ENCODE data around the gene GATB. TPM values are rescaled to one million over a fixed set of nuclear protein-coding genes. Genes with fewer than 3 reads are reported as not detected.

The GATB gene
- total and polyA plus RNA-seq, 2 of the 4 experiments (the other 2 are of a cell fraction): 18.7 to 20.3 TPM

DNA sequence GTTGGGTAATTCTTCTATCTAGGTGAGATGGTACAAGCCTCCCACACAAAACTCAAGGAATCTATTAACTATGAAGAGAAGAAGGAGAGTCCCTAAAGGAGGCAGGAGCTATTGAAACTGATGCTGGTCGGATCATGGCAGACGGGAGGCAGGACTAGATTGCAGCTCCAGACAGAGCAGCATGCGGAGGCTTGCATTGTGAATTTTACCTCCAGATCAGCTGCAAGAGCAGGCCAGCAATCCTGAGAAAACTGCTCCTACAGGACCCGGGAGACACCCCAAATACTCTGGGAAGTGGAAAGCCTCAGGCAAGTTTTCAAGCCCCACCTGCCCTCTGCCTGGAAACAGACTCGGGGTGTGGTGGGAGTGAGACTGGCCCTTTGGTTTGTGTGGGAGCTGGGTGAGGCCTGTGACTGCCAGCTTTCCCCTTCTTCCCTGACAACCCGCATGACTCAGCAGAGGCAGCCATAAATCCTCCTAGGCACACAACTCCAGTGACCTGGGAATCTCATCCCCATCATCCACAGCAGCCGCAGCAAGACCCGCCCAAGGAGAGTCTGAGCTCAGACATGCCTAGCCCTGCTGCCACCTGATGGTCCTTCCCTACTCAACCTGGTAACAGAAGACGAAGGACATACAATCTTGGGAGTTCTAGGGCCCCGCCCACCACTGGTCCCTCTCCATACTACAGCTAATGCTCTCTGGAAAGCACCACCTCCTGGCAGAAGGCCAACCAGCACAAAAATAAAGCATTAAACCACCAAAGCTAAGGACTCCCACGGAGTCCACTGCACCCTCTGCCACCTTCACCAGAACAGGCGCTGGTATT, 30.9 kb downstream of the GATB start:
- intact Hi-C loops (cut with micrococcal nuclease): no loop called here
- H2AK5ac ChIP-seq (ENCODE audit: low read depth, low read length): no peak overlapping the region
- CTCF ChIA-PET: interaction anchor here (1.1 kb wide), 1 partner anchor 17 kb away, joined by 3 read pairs; no protein-coding TSS in a partner anchor
- no peak overlapping the region for H2BK5ac ChIP-seq (ENCODE audit: low read depth, low read length, poor library complexity, severe bottlenecking)
- no peak overlapping the region for H4K5ac ChIP-seq (ENCODE audit: low read depth, low read length)
- no peak overlapping the region; a peak in 1 of 4 replicates for H4K8ac ChIP-seq (ENCODE audit: low read depth in 2 of 2, low read length in 2 of 2)
- H2AK9ac ChIP-seq (replicated peaks; ENCODE audit: low read depth, low read length, poor library complexity): no peak overlapping the region
- H4K91ac ChIP-seq (ENCODE audit: insufficient read depth, low read depth, low read length): no peak overlapping the region
- H3K14ac ChIP-seq (replicated peaks; ENCODE audit: low read depth, low read length): no peak overlapping the region
- H3K9me3 ChIP-seq (ENCODE audit: control insufficient read depth, insufficient read depth, low read length): no peaks in the 10 kb centered on the region
- no peaks in the 10 kb centered on the region for H3K4me1 ChIP-seq (ENCODE audit: control insufficient read depth, insufficient read depth, low read length)
- dilution Hi-C loops (cut with HindIII; ENCODE audit: low sequenced_read_pairs, unreplicated experiment): no loop called here
- H2AFZ ChIP-seq (replicated peaks; ENCODE audit: low read length, poor library complexity): no peak overlapping the region
- ATAC-seq (ENCODE audit: low read depth): no peak
- no peak overlapping the region for H3K9ac ChIP-seq (ENCODE audit: low read depth, low read length)
- H3K4me2 ChIP-seq (ENCODE audit: low read depth, low read length): no peak overlapping the region
- no peak overlapping the region for H3K4me3 ChIP-seq (ENCODE audit: insufficient read depth, low read depth, low read length)
- TF ChIP-seq FOS (IDR thresholded peaks at IDR 0.05; ENCODE audit: low read depth, low read length) (no peak), RFX5 (IDR thresholded peaks at IDR 0.05; ENCODE audit: low read depth, low read length) (no peak), SMC3 (IDR thresholded peaks at IDR 0.05; ENCODE audit: low read depth, low read length) (no peak), NFE2L2 (IDR thresholded peaks at IDR 0.05; ENCODE audit: low read depth, low read length) (no peak), CHD1 (IDR thresholded peaks at IDR 0.05; ENCODE audit: low read depth, low read length) (no peak), BHLHE40 (IDR thresholded peaks at IDR 0.05; ENCODE audit: low read depth, low read length) (no peak), POLR2A (IDR thresholded peaks at IDR 0.05; ENCODE audit: low read depth, low read length) (no peak)
- TF ChIP-seq, protein P1, sequence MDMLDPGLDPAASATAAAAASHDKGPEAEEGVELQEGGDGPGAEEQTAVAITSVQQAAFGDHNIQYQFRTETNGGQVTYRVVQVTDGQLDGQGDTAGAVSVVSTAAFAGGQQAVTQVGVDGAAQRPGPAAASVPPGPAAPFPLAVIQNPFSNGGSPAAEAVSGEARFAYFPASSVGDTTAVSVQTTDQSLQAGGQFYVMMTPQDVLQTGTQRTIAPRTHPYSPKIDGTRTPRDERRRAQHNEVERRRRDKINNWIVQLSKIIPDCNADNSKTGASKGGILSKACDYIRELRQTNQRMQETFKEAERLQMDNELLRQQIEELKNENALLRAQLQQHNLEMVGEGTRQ (IDR thresholded peaks at IDR 0.05; ENCODE audit: low read depth, low read length): no peak
- TF ChIP-seq, protein P2, sequence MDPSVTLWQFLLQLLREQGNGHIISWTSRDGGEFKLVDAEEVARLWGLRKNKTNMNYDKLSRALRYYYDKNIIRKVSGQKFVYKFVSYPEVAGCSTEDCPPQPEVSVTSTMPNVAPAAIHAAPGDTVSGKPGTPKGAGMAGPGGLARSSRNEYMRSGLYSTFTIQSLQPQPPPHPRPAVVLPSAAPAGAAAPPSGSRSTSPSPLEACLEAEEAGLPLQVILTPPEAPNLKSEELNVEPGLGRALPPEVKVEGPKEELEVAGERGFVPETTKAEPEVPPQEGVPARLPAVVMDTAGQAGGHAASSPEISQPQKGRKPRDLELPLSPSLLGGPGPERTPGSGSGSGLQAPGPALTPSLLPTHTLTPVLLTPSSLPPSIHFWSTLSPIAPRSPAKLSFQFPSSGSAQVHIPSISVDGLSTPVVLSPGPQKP (IDR thresholded peaks at IDR 0.05; ENCODE audit: borderline replicate concordance, low read depth, low read length): no peak
- no peaks in the 10 kb centered on the region for H3K27me3 ChIP-seq (ENCODE audit: control insufficient read depth, insufficient read depth, low read length)
- no peak overlapping the region for H2BK15ac ChIP-seq (ENCODE audit: low read depth, low read length)
- no peaks in the 10 kb centered on the region; a peak in 1 of 4 replicates for H3K79me1 ChIP-seq (ENCODE audit: low read depth in 1 of 2, low read length in 2 of 2)
- no TSS peak for BruUV-seq (replicated peaks)
- no peaks in the 10 kb centered on the region for H4K20me1 ChIP-seq (ENCODE audit: insufficient read depth, low read length)
- no peak overlapping the region for H3K4ac ChIP-seq (ENCODE audit: low read depth, low read length)
- 89% methylated on average over 5 of the region's 12 CpGs; no CpG with 5 or more reads in 1 of the 2 experiments for WGBS, 2 experiments (ENCODE audit: extremely low coverage in 2 of 2, insufficient read length in 1 of 2)
- no peak overlapping the region for H3K56ac ChIP-seq (ENCODE audit: extremely low read depth, insufficient read depth, low read length)
- H3K23ac ChIP-seq (ENCODE audit: low read depth, low read length): no peak overlapping the region
- no peak for DNase-seq
- H2BK120ac ChIP-seq (ENCODE audit: low read depth, low read length): no peak overlapping the region
- no peak overlapping the region for H3K27ac ChIP-seq (ENCODE audit: insufficient read depth, low read length)
- no peak overlapping the region for H2BK20ac ChIP-seq (ENCODE audit: low read depth, low read length)
- no peak overlapping the region for H3K18ac ChIP-seq (ENCODE audit: low read depth, low read length)
- POLR2A ChIA-PET (ENCODE audit: unreplicated experiment): no interaction called here
- no peaks in the 10 kb centered on the region for H3K9me1 ChIP-seq (ENCODE audit: insufficient read depth, low read length)
- no peaks in the 10 kb centered on the region for H3K36me3 ChIP-seq (ENCODE audit: control insufficient read depth, insufficient read depth, low read length)
- in situ Hi-C loops (cut with MboI; ENCODE audit: low sequenced_read_pairs): no loop called here

All from IMR-90 (cell line).